H9 (cell line): ENCODE measurements around the gene ZNF329. TPM values are rescaled to one million over a fixed set of nuclear protein-coding genes. Genes with fewer than 3 reads are reported as not detected.

ENCODE experiments used
- DNase-seq: peaks from one replicate; pipeline ENCODE4 v3.0.0-alpha.2; 2017
- H2AFZ ChIP-seq: one replicate; pipeline ENCODE4 v1.6.1; 2013; ENCODE audit warnings: mild to moderate bottlenecking, low read length, control low read depth, moderate library complexity
- H2AK5ac ChIP-seq: 2 replicates; pipeline ENCODE4 v1.6.1; 2013; ENCODE audit warnings: low read length, control low read depth, mixed read lengths; ENCODE audit not compliant: insufficient read length
- H2BK120ac ChIP-seq: one replicate; pipeline ENCODE4 v1.6.1; 2013; ENCODE audit warnings: low read depth, mild to moderate bottlenecking, low read length, control low read depth, inconsistent platforms; ENCODE audit not compliant: poor library complexity, severe bottlenecking
- H2BK12ac ChIP-seq: 2 replicates; pipeline ENCODE4 v1.6.1; 2013; ENCODE audit warnings: low read length, control low read depth, mixed read lengths, low read depth; ENCODE audit not compliant: insufficient read length
- H2BK15ac ChIP-seq: 2 replicates; pipeline ENCODE4 v1.6.1; 2013; ENCODE audit warnings: low read depth, low read length, control low read depth
- H2BK20ac ChIP-seq: one replicate; pipeline ENCODE4 v1.6.1; 2013; ENCODE audit warnings: low read depth, mild to moderate bottlenecking, low read length, control low read depth, inconsistent platforms; ENCODE audit not compliant: poor library complexity, severe bottlenecking
- H2BK5ac ChIP-seq: 2 replicates; pipeline ENCODE4 v1.6.1; 2013; ENCODE audit warnings: low read length, control low read depth, mixed read lengths; ENCODE audit not compliant: insufficient read length
- H3K14ac ChIP-seq: 2 replicates; pipeline ENCODE4 v1.6.1; 2013; ENCODE audit warnings: low read length, control low read depth; ENCODE audit not compliant: insufficient read depth
- H3K18ac ChIP-seq: 2 replicates; pipeline ENCODE4 v1.6.1; 2013; ENCODE audit warnings: low read depth, mild to moderate bottlenecking, mixed read lengths, low read length, control low read depth; ENCODE audit not compliant: insufficient read length
- H3K23ac ChIP-seq: 2 replicates; pipeline ENCODE4 v1.6.1; 2013; ENCODE audit warnings: low read length, control low read depth, mixed read lengths, low read depth; ENCODE audit not compliant: insufficient read length
- H3K23me2 ChIP-seq: 2 replicates; pipeline ENCODE4 v1.6.1; 2013; ENCODE audit warnings: low read depth, mild to moderate bottlenecking, mixed read lengths, low read length, control low read depth; ENCODE audit not compliant: insufficient read length, poor library complexity, severe bottlenecking
- H3K27ac ChIP-seq: 2 replicates; pipeline ENCODE4 v1.5.1; 2013; ENCODE audit warnings: low read length, control low read depth, mixed read lengths, low read depth; ENCODE audit not compliant: insufficient read length
- H3K27me3 ChIP-seq: 2 replicates; pipeline ENCODE4 v1.6.1; 2013; ENCODE audit warnings: low read length, control low read depth, inconsistent platforms; ENCODE audit not compliant: insufficient read depth
- H3K4ac ChIP-seq: 2 replicates; pipeline ENCODE4 v1.6.1; 2013; ENCODE audit warnings: low read depth, mild to moderate bottlenecking, control low read depth, inconsistent platforms, low read length, moderate library complexity
- H3K4me1 ChIP-seq: 2 replicates; pipeline ENCODE4 v1.6.1; 2013; ENCODE audit warnings: low read length, control low read depth, inconsistent platforms; ENCODE audit not compliant: insufficient read depth
- H3K4me2 ChIP-seq: 2 replicates; pipeline ENCODE4 v1.6.1; 2013; ENCODE audit warnings: low read length, control low read depth, mixed read lengths; ENCODE audit not compliant: insufficient read length, insufficient read depth
- H3K56ac ChIP-seq: 2 replicates; pipeline ENCODE4 v1.6.1; 2013; ENCODE audit warnings: low read depth, mild to moderate bottlenecking, mixed read lengths, low read length, control low read depth; ENCODE audit not compliant: insufficient read length
- H3K79me1 ChIP-seq: 2 replicates; pipeline ENCODE4 v1.6.1; 2013; ENCODE audit warnings: low read depth, mild to moderate bottlenecking, moderate library complexity, low read length, control low read depth, inconsistent platforms; ENCODE audit not compliant: insufficient read depth, poor library complexity, severe bottlenecking
- H3K79me2 ChIP-seq: 2 replicates; pipeline ENCODE4 v1.6.1; 2013; ENCODE audit warnings: low read length, control low read depth, inconsistent platforms; ENCODE audit not compliant: insufficient read depth
- H3K9ac ChIP-seq: 2 replicates; pipeline ENCODE4 v1.6.1; 2013; ENCODE audit warnings: low read length, control low read depth, mixed read lengths; ENCODE audit not compliant: insufficient read length; ENCODE audit errors: extremely low read depth
- H3K9me3 ChIP-seq: one replicate; pipeline ENCODE4 v1.6.1; 2013; ENCODE audit warnings: low read depth, low read length, inconsistent platforms; ENCODE audit not compliant: control insufficient read depth
- H3T11ph ChIP-seq: one replicate; pipeline ENCODE4 v1.6.1; 2013; ENCODE audit warnings: mild to moderate bottlenecking, low read length, control low read depth, inconsistent platforms
- H4K20me1 ChIP-seq: one replicate; pipeline ENCODE4 v1.6.1; 2013; ENCODE audit not compliant: control insufficient read depth, insufficient read length, insufficient read depth
- H4K5ac ChIP-seq: 2 replicates; pipeline ENCODE4 v1.6.1; 2013; ENCODE audit warnings: low read depth, mild to moderate bottlenecking, mixed read lengths, low read length, control low read depth; ENCODE audit not compliant: insufficient read length
- H4K8ac ChIP-seq: replicated peaks from 2 replicates; pipeline ENCODE4 v1.6.1; 2013; ENCODE audit warnings: low read length, control low read depth, mixed read lengths, low read depth; ENCODE audit not compliant: insufficient read length
- H4K91ac ChIP-seq: 2 replicates; pipeline ENCODE4 v1.6.1; 2013; ENCODE audit warnings: low read depth, mild to moderate bottlenecking, moderate library complexity, mixed read lengths, low read length, control low read depth; ENCODE audit not compliant: insufficient read length
- H3K27ac Mint-ChIP-seq, 3 experiments: 2 replicates in 2 of 3; 3 replicates in 1 of 3; pipeline ENCODE4 v1.8.0; 2020 to 2021; ENCODE audit warnings: mixed read lengths in 3 of 3, mild to moderate bottlenecking in 1 of 3, moderate library complexity in 1 of 3
- H3K27me3 Mint-ChIP-seq: 2 replicates; pipeline ENCODE4 v1.8.0; 2021; ENCODE audit warnings: low read depth, mild to moderate bottlenecking, moderate library complexity, mixed read lengths
- H3K36me3 Mint-ChIP-seq, 3 experiments: 2 replicates in 2 of 3; 3 replicates in 1 of 3; pipeline ENCODE4 v1.8.0; 2020 to 2021; ENCODE audit warnings: low read depth in 3 of 3, mixed read lengths in 3 of 3; ENCODE audit not compliant: insufficient read depth in 1 of 3
- H3K4me1 Mint-ChIP-seq, 2 experiments: 2 replicates each; pipeline ENCODE4 v1.8.0; 2020; ENCODE audit warnings: mixed read lengths in 2 of 2
- H3K4me3 Mint-ChIP-seq, 2 experiments: 2 replicates in 1 of 2; 3 replicates in 1 of 2; pipeline ENCODE4 v1.8.0; 2020 to 2021; ENCODE audit warnings: mild to moderate bottlenecking in 2 of 2, mixed read lengths in 2 of 2, moderate library complexity in 1 of 2
- H3K9me3 Mint-ChIP-seq, 2 experiments: 2 replicates in 1 of 2; 3 replicates in 1 of 2; pipeline ENCODE4 v1.8.0; 2020; ENCODE audit warnings: mild to moderate bottlenecking in 2 of 2, mixed read lengths in 2 of 2, moderate library complexity in 1 of 2
- WGBS: extraction: QIAGEN DNeasy Blood & Tissue Kit; methylation state at CpG from one replicate; pipeline ENCODE4 v1.1.7; 2013; ENCODE audit warnings: missing lambda C conversion rate, low lambda C conversion rate, mixed read lengths; ENCODE audit not compliant: insufficient read length; ENCODE audit errors: extremely low coverage; 5-methylcytosine and 5-hydroxymethylcytosine counted together
- total RNA-seq: library from RNA; stranded (reverse); gene quantifications from 2 replicates; pipeline ENCODE4 v1.2.1, GENCODE V29; 2021
- TF ChIP-seq, protein P1 (sequence below): fragments of 200-600 bp; sonication (generic); conservative IDR thresholded peaks from 3 replicates; pipeline ENCODE4 v1.8.0; 2021; ENCODE audit warnings: antibody characterized with exemption, mild to moderate bottlenecking

Gene ZNF329
- total RNA-seq, 1 experiment from 2014 or later: 12.1 TPM

DNA sequence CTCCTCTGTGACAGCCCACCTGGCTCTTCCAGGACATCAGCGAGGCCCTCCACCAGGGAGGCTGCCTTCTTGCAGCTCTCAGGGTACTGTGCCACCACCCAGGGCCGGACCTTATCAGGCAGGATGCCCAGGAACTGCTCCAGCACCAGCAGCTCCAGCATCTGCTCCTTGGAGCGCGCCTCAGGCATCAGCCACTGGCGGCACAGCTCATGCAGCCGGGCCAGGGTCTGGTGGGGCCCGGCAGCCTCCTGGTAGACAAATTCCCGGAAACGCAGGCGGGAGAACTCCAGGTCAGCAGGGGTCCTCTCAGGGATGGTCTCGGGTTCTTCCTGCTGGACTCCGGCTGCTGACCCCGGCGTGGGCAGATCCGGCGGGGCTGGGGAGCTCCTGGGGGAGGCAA, 60.7 kb downstream of the ZNF329 start:
- Mint-ChIP-seq H3K27me3 (no peaks in the 10 kb centered on the region), H3K9me3 (peaks cover 0 to 3% of the 10 kb centered on the region in 2 experiments; a peak in 3 of 5 replicates), H3K27ac (no peak overlapping the region), H3K4me3 (no peak overlapping the region), H3K36me3 (peaks cover 43 to 49% (median 48%) of the 10 kb centered on the region in 3 experiments), H3K4me1 (peaks cover 0 to 4% of the 10 kb centered on the region in 2 experiments; a peak in 1 of 4 replicates)
- no peak overlapping the region for H2BK20ac ChIP-seq
- H3K4me1 ChIP-seq: no peaks in the 10 kb centered on the region
- no peak overlapping the region for H2BK120ac ChIP-seq
- H2AFZ ChIP-seq: no peak overlapping the region
- H3K9me3 ChIP-seq: no peaks in the 10 kb centered on the region
- H3T11ph ChIP-seq: no peak overlapping the region
- H4K8ac ChIP-seq: no peak overlapping the region
- H3K23me2 ChIP-seq: no peaks in the 10 kb centered on the region
- no peak overlapping the region for H3K4me2 ChIP-seq
- no peak overlapping the region for H4K91ac ChIP-seq
- H2BK5ac ChIP-seq: no peak overlapping the region
- H2AK5ac ChIP-seq: no peak overlapping the region
- H3K18ac ChIP-seq: no peak overlapping the region
- H3K14ac ChIP-seq: no peak overlapping the region
- H2BK15ac ChIP-seq: 0 out of 2 replicates have a peak overlapping the region, but pooled peaks have one; percentile 32
- no peak overlapping the region for H3K4ac ChIP-seq
- TF ChIP-seq, protein P1, sequence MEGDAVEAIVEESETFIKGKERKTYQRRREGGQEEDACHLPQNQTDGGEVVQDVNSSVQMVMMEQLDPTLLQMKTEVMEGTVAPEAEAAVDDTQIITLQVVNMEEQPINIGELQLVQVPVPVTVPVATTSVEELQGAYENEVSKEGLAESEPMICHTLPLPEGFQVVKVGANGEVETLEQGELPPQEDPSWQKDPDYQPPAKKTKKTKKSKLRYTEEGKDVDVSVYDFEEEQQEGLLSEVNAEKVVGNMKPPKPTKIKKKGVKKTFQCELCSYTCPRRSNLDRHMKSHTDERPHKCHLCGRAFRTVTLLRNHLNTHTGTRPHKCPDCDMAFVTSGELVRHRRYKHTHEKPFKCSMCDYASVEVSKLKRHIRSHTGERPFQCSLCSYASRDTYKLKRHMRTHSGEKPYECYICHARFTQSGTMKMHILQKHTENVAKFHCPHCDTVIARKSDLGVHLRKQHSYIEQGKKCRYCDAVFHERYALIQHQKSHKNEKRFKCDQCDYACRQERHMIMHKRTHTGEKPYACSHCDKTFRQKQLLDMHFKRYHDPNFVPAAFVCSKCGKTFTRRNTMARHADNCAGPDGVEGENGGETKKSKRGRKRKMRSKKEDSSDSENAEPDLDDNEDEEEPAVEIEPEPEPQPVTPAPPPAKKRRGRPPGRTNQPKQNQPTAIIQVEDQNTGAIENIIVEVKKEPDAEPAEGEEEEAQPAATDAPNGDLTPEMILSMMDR: no peak
- H3K79me2 ChIP-seq: no peaks in the 10 kb centered on the region
- no peak overlapping the region for H3K23ac ChIP-seq
- no peak overlapping the region for H2BK12ac ChIP-seq
- no peak overlapping the region for H3K9ac ChIP-seq
- WGBS: no CpG with 5 or more reads among the region's 16 CpGs
- peaks cover 2% of the 10 kb centered on the region for H3K79me1 ChIP-seq
- H4K5ac ChIP-seq: no peak overlapping the region
- no peak overlapping the region for H3K27ac ChIP-seq
- no peaks in the 10 kb centered on the region for H4K20me1 ChIP-seq
- DNase-seq: no peak
- no peak overlapping the region for H3K56ac ChIP-seq
- H3K27me3 ChIP-seq: no peaks in the 10 kb centered on the region
